CD4-positive, alpha-beta T cell treated with Interleukin-6 at 100 ng/mL for 8 hours (primary cell): ENCODE data around the gene POLR1F.

Experiments used
- DNase-seq: peaks from one replicate; pipeline ENCODE4 v3.0.0-alpha.2; 2020; ENCODE audit warnings: mixed read lengths, low spot score

POLR1F gene

GRCh38 chr7:19675816-19676215 is 33.0 kb downstream of the POLR1F start:
- no peak for DNase-seq

- DNase-seq = no peak
Observed at GRCh38 chr7:19674266-19674960, 34.4 kb downstream of the POLR1F start.

- no peak for DNase-seq
Observed at GRCh38 chr7:19670806-19671205, 38.0 kb downstream of the POLR1F start.

GRCh38 chr7:19665399-19666008 is 43.3 kb downstream of the POLR1F start:
- DNase-seq = no peak

GRCh38 chr7:19663816-19664462 is 44.9 kb downstream of the POLR1F start:
- DNase-seq = no peak

GRCh38 chr7:19648791-19649190 is 60.0 kb downstream of the POLR1F start:
- DNase-seq = no peak
